ENCODE measurements around the gene TIAM1. TPM values are rescaled to one million over a fixed set of nuclear protein-coding genes. Genes with fewer than 3 reads are reported as not detected.

Gene TIAM1
- total RNA-seq, 2 experiments from 2014 or later = 15.0 to 25.1 TPM

GRCh38 chr21:31173881-31174555, 170.0 kb downstream of the TIAM1 start:
- Histone ChIP-seq H3K9me3 (ENCODE audit: low read length) (no peaks in the 10 kb centered on the region), H4K20me1 (ENCODE audit: insufficient read depth, low read length) (no peaks in the 10 kb centered on the region), H3K79me2 (ENCODE audit: insufficient read depth, low read depth, low read length) (no peaks in the 10 kb centered on the region), H3K36me3 (ENCODE audit: insufficient read depth, low read length) (no peaks in the 10 kb centered on the region), H3K27ac (ENCODE audit: low read depth, low read length, poor library complexity, severe bottlenecking) (no peak overlapping the region), H3K4me1 (ENCODE audit: insufficient read depth, low read length, poor library complexity, severe bottlenecking) (no peaks in the 10 kb centered on the region), H3K9me2 (ENCODE audit: insufficient read depth, low read length) (no peaks in the 10 kb centered on the region), H3K4me2 (ENCODE audit: low read length) (no peak overlapping the region), H2AFZ (ENCODE audit: low read length) (no peak overlapping the region), H3K4me3 (ENCODE audit: low read depth, low read length, poor library complexity, severe bottlenecking) (no peak overlapping the region)
- TF ChIP-seq, protein P1, sequence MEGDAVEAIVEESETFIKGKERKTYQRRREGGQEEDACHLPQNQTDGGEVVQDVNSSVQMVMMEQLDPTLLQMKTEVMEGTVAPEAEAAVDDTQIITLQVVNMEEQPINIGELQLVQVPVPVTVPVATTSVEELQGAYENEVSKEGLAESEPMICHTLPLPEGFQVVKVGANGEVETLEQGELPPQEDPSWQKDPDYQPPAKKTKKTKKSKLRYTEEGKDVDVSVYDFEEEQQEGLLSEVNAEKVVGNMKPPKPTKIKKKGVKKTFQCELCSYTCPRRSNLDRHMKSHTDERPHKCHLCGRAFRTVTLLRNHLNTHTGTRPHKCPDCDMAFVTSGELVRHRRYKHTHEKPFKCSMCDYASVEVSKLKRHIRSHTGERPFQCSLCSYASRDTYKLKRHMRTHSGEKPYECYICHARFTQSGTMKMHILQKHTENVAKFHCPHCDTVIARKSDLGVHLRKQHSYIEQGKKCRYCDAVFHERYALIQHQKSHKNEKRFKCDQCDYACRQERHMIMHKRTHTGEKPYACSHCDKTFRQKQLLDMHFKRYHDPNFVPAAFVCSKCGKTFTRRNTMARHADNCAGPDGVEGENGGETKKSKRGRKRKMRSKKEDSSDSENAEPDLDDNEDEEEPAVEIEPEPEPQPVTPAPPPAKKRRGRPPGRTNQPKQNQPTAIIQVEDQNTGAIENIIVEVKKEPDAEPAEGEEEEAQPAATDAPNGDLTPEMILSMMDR (conservative IDR thresholded peaks at IDR 0.05; ENCODE audit: low read length) = no peak
- no peak for TF ChIP-seq EZH2phosphoT487 (IDR thresholded peaks at IDR 0.05; ENCODE audit: borderline replicate concordance, low read depth, low read length)
- intact Hi-C loops (cut with micrococcal nuclease; ENCODE audit: unreplicated experiment) = no loop called here
- no peak for DNase-seq (ENCODE audit: low spot score)
- POLR2A ChIA-PET = interaction anchor here (0.5 to 1.8 kb wide), 4 partner anchors 19 to 75 kb away, joined by 3 to 4 read pairs (median 4); no protein-coding TSS in a partner anchor
- BruUV-seq (replicated peaks) = no TSS peak
- CTCF ChIA-PET (ENCODE audit: unreplicated experiment) = no interaction called here

DNA sequence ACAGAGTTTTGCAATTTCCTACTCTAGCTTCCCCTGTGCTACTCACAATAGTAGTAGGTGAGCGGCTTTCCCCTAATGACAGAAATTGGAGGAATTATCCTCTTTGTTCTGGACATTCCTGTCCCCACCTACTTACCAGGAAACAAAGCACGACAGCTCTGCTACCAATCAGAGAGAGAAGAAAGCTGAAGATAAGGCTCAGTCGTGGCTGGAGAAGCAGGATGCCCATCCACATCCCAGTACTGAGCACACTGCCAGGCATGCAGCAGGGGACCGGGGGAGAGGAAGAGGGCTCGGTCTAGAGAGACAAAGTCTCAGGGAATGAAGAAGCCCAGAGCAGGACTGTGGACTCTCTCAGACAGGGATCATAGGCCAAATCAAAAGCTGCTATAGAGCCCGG, 171.7 kb downstream of the TIAM1 start:
- Histone ChIP-seq H3K9me3 (ENCODE audit: low read length) (no peaks in the 10 kb centered on the region), H3K4me1 (ENCODE audit: insufficient read depth, low read length, poor library complexity, severe bottlenecking) (no peaks in the 10 kb centered on the region), H3K4me3 (ENCODE audit: low read depth, low read length, poor library complexity, severe bottlenecking) (no peak overlapping the region), H4K20me1 (ENCODE audit: insufficient read depth, low read length) (no peaks in the 10 kb centered on the region), H3K9me2 (ENCODE audit: insufficient read depth, low read length) (no peaks in the 10 kb centered on the region), H3K4me2 (ENCODE audit: low read length) (no peak overlapping the region), H2AFZ (ENCODE audit: low read length) (no peak overlapping the region), H3K79me2 (ENCODE audit: insufficient read depth, low read depth, low read length) (no peaks in the 10 kb centered on the region), H3K27ac (ENCODE audit: low read depth, low read length, poor library complexity, severe bottlenecking) (no peak overlapping the region), H3K36me3 (ENCODE audit: insufficient read depth, low read length) (no peaks in the 10 kb centered on the region)
- ChIA-PET POLR2A (interaction anchor here (1.8 kb wide), 1 partner anchor 73 kb away, joined by 4 read pairs; no protein-coding TSS in a partner anchor), CTCF (ENCODE audit: unreplicated experiment) (no interaction called here)
- no peak for TF ChIP-seq EZH2phosphoT487 (IDR thresholded peaks at IDR 0.05; ENCODE audit: borderline replicate concordance, low read depth, low read length)
- BruUV-seq (replicated peaks) = no TSS peak
- no peak for DNase-seq (ENCODE audit: low spot score)
- intact Hi-C loops (cut with micrococcal nuclease; ENCODE audit: unreplicated experiment) = no loop called here

DNA sequence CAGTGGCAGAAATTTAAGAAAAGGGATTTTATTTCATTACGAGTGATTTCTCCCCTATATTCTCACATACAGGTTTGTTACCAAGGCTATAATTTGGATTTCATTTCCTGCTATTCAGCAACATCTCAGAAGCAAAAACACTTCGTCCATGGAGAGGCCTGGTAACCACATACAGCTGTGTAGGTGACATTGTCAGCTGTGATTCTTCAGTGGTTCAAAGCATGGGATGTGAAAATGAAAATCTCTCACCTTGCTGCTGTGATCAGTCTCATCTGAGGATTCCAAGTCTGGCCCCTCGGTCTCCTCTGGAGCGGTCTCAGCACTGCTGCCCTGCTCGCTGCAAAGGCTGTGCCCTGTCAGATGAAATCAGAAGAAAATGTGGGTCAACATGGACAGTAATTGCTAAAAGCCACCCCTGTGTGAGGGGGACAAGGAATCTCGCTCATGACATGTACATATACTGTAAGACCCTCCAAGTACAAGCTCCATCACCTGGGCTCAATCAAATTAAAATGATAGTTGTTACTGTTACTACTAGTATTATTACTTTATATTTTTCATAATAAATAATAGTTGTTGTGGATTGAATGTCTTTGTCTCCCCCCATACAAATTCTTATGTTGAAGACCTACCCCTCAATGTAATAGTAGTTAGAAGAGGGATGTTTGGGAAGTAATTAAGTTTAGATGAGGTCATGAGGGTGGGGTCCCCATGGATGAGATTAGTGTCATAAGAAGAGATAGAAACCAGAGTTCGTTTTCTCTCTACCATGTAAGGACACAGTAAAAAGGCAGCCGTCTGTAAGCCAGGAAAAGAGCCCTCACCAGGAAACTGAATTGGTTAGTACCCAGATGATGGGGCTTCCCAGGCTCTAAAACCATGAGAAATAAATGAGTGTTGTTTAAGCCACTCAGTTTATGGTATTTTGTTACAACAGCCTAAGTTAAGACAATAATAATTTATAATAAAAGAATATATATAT, 179.1 kb downstream of the TIAM1 start:
- no peak for DNase-seq (ENCODE audit: low spot score)
- ChIA-PET CTCF (ENCODE audit: unreplicated experiment) (no interaction called here), POLR2A (interaction anchor here (0.7 kb wide), 1 partner anchor 12 kb away, joined by 3 read pairs; no protein-coding TSS in a partner anchor)
- no peaks in the 10 kb centered on the region for H4K20me1 ChIP-seq (ENCODE audit: insufficient read depth, low read length)
- no peaks in the 10 kb centered on the region; the same call in 1 of the 2 replicates for H3K36me3 ChIP-seq (ENCODE audit: insufficient read depth, low read length)
- no peaks in the 10 kb centered on the region for H3K4me1 ChIP-seq (ENCODE audit: insufficient read depth, low read length, poor library complexity, severe bottlenecking)
- BruUV-seq (replicated peaks) = no TSS peak
- TF ChIP-seq EZH2phosphoT487 (IDR thresholded peaks at IDR 0.05; ENCODE audit: borderline replicate concordance, low read depth, low read length) = no peak
- TF ChIP-seq, protein P1 (conservative IDR thresholded peaks at IDR 0.05; ENCODE audit: low read length) = no peak
- H3K9me2 ChIP-seq (ENCODE audit: insufficient read depth, low read length) = no peaks in the 10 kb centered on the region
- no peak overlapping the region for H3K4me2 ChIP-seq (ENCODE audit: low read length)
- H3K9me3 ChIP-seq (ENCODE audit: low read length) = no peaks in the 10 kb centered on the region
- H2AFZ ChIP-seq (ENCODE audit: low read length) = no peak overlapping the region
- intact Hi-C loops (cut with micrococcal nuclease; ENCODE audit: unreplicated experiment) = no loop called here
- H3K4me3 ChIP-seq (ENCODE audit: low read depth, low read length, poor library complexity, severe bottlenecking) = no peak overlapping the region
- no peaks in the 10 kb centered on the region for H3K79me2 ChIP-seq (ENCODE audit: insufficient read depth, low read depth, low read length)
- no peak overlapping the region for H3K27ac ChIP-seq (ENCODE audit: low read depth, low read length, poor library complexity, severe bottlenecking)
